OCI-LY7 (cell line): ENCODE results near the gene EPX.

Source experiments
- EZH2phosphoT487 ChIP-seq: fragments of 200-600 bp; sonication (generic); IDR thresholded peaks from 2 replicates; pipeline ENCODE4 v1.6.1; 2018; ENCODE audit warnings: low read depth, borderline replicate concordance, mild to moderate bottlenecking, mixed run types, antibody characterized with exemption, low read length, moderate library complexity, mixed read lengths
- TF ChIP-seq, protein P1 (sequence below): fragments of 200-600 bp; sonication (generic); conservative IDR thresholded peaks from 2 replicates; pipeline ENCODE4 v1.5.1; 2014; ENCODE audit warnings: mild to moderate bottlenecking, antibody characterized with exemption, low read length, moderate library complexity, mixed read lengths

- TF ChIP-seq, protein P1, sequence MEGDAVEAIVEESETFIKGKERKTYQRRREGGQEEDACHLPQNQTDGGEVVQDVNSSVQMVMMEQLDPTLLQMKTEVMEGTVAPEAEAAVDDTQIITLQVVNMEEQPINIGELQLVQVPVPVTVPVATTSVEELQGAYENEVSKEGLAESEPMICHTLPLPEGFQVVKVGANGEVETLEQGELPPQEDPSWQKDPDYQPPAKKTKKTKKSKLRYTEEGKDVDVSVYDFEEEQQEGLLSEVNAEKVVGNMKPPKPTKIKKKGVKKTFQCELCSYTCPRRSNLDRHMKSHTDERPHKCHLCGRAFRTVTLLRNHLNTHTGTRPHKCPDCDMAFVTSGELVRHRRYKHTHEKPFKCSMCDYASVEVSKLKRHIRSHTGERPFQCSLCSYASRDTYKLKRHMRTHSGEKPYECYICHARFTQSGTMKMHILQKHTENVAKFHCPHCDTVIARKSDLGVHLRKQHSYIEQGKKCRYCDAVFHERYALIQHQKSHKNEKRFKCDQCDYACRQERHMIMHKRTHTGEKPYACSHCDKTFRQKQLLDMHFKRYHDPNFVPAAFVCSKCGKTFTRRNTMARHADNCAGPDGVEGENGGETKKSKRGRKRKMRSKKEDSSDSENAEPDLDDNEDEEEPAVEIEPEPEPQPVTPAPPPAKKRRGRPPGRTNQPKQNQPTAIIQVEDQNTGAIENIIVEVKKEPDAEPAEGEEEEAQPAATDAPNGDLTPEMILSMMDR = peak; percentile 63
- no peak for TF ChIP-seq EZH2phosphoT487
Measured at GRCh38 chr17:58210922-58211321, 18.4 kb downstream of the EPX start.
